Common myeloid progenitor, CD34-positive (primary cell): ENCODE results near the gene MKI67.

Experiments used
- CTCF ChIA-PET: fragments of 350-600 bp; sonication (Branson Sonifier 250); formaldehyde crosslinking; loops from one replicate; lab custom pipeline; 2021; ENCODE audit warnings: antibody characterized with exemption; lab: Charles Lee
- POLR2A ChIA-PET: fragments of 350-600 bp; sonication (Branson Sonifier 250); formaldehyde crosslinking; loops from one replicate; lab custom pipeline; 2021; ENCODE audit warnings: antibody characterized with exemption; lab: Charles Lee
- DNase-seq, 3 donors: peaks; one replicate each; pipeline versions ENCODE4 v3.0.0 to v3.0.0-alpha.2; 2013
- H3K27ac ChIP-seq, 2 experiments: 1 replicate in 1 of 2; 2 replicates in 1 of 2; pipeline ENCODE4 v1.7.0; 2013; ENCODE audit warnings: inconsistent platforms in 2 of 2, low read length in 2 of 2, mild to moderate bottlenecking in 2 of 2, low read depth in 1 of 2, moderate library complexity in 1 of 2; ENCODE audit not compliant: severe bottlenecking in 2 of 2, insufficient read depth in 1 of 2, poor library complexity in 1 of 2
- H3K27me3 ChIP-seq, 5 experiments: replicated peaks in 2 of 5; 1 replicate in 3 of 5; 2 replicates in 2 of 5; pipeline versions ENCODE4 v1.6.1 to v1.7.0; 2013; ENCODE audit warnings: low read length in 4 of 5, mild to moderate bottlenecking in 2 of 5, moderate library complexity in 2 of 5, inconsistent platforms in 1 of 5; ENCODE audit not compliant: insufficient read depth in 5 of 5, control insufficient read depth in 4 of 5
- H3K36me3 ChIP-seq, 4 experiments: 1 replicate in 2 of 4; 2 replicates in 2 of 4; pipeline versions ENCODE4 v1.6.1 to v1.7.0; 2013; ENCODE audit warnings: low read length in 3 of 4, control low read depth in 1 of 4, mild to moderate bottlenecking in 1 of 4; ENCODE audit not compliant: control insufficient read depth in 4 of 4, insufficient read depth in 4 of 4
- H3K4me1 ChIP-seq, 4 experiments: 1 replicate in 3 of 4; 2 replicates in 1 of 4; pipeline versions ENCODE4 v1.6.1 to v1.7.1; 2013; ENCODE audit warnings: low read length in 3 of 4, mild to moderate bottlenecking in 3 of 4, control low read depth in 1 of 4, inconsistent platforms in 1 of 4, moderate library complexity in 1 of 4; ENCODE audit not compliant: control insufficient read depth in 4 of 4, insufficient read depth in 4 of 4; ENCODE audit errors: control extremely low read depth in 1 of 4
- H3K4me3 ChIP-seq, 7 experiments: 1 replicate in 4 of 7; 2 replicates in 3 of 7; pipeline versions ENCODE4 v1.5.1 to v1.7.0; 2013; ENCODE audit warnings: mild to moderate bottlenecking in 7 of 7, low read length in 6 of 7, moderate library complexity in 6 of 7, inconsistent platforms in 2 of 7, low read depth in 2 of 7, control low read depth in 1 of 7; ENCODE audit not compliant: insufficient read depth in 4 of 7, control insufficient read depth in 1 of 7; ENCODE audit errors: extremely low read depth in 1 of 7
- H3K9me3 ChIP-seq, 5 experiments: 1 replicate in 4 of 5; 2 replicates in 1 of 5; pipeline versions ENCODE4 v1.6.1 to v1.7.1; 2013; ENCODE audit warnings: low read length in 4 of 5, mild to moderate bottlenecking in 2 of 5, inconsistent platforms in 1 of 5, low read depth in 1 of 5, moderate library complexity in 1 of 5; ENCODE audit not compliant: control insufficient read depth in 4 of 5, insufficient read depth in 2 of 5; ENCODE audit errors: control extremely low read depth in 1 of 5
- WGBS: methylation state at CpG from one replicate; pipeline ENCODE4 v1.1.5; 2013; ENCODE audit not compliant: insufficient coverage; 5-methylcytosine and 5-hydroxymethylcytosine counted together

MKI67 gene

DNA sequence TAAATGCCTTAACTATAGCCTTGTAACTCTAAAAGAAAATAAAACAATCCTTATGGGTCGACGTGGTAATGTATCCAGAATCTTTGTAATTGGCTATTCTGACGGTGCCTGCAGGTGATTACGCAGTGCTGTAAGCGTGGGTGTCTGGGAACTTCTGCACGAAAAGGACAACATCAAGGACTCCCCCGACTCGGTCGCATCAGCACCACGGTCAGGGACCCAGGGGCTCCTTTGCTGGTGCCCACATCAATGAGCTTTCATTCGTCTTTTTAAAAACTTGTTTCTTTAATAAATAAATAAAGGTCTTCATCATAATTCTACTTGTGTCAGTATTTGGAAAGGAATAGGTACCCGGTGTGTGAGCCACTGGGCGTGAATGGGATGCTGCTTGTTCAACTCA, 13.2 kb downstream of the MKI67 start:
- Histone ChIP-seq H3K36me3 (peaks cover 36 to 96% (median 70%) of the 10 kb centered on the region in 4 experiments), H3K4me3 (no peak overlapping the region), H3K4me1 (no peaks in the 10 kb centered on the region), H3K27me3 (no peaks in the 10 kb centered on the region), H3K27ac (no peak overlapping the region), H3K9me3 (no peaks in the 10 kb centered on the region)
- DNase-seq = no peak
- CTCF ChIA-PET = interaction anchor here (1.0 to 1.2 kb wide), 2 partner anchors 9 to 16 kb away, joined by 3 read pairs; no protein-coding TSS in a partner anchor
- WGBS = 98% methylated on average over 7 of the region's 13 CpGs
- POLR2A ChIA-PET = no interaction called here

DNA sequence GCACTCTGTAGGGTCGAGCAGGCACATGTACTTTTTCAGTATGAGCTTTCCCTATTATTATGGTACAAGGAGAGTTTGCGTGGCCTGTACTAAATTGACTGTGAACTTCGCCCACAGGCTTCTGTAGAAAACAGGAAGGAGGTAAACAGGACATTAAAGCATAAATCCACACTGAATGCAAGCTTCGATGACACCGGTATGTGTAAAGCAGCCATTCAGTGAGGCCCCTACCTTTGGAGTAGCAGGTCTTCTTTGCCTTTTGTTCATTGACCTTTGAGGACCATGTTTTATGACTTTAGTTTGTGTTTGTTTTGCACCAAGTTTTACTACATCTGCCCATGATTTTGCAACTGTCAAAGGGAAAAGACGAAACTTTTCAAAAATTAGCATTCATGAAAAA, 14.5 kb downstream of the MKI67 start:
- Histone ChIP-seq H3K27me3 (no peaks in the 10 kb centered on the region), H3K4me1 (no peaks in the 10 kb centered on the region), H3K4me3 (no peak overlapping the region), H3K27ac (no peak overlapping the region), H3K36me3 (peaks cover 40 to 100% (median 77%) of the 10 kb centered on the region in 4 experiments), H3K9me3 (no peaks in the 10 kb centered on the region)
- no peak for DNase-seq
- ChIA-PET POLR2A (no interaction called here), CTCF (interaction anchor here (2.0 kb wide), 1 partner anchor 37 kb away, joined by 6 read pairs; no protein-coding TSS in a partner anchor)
- 100% methylated on average over 3 of the region's 6 CpGs for WGBS

DNA sequence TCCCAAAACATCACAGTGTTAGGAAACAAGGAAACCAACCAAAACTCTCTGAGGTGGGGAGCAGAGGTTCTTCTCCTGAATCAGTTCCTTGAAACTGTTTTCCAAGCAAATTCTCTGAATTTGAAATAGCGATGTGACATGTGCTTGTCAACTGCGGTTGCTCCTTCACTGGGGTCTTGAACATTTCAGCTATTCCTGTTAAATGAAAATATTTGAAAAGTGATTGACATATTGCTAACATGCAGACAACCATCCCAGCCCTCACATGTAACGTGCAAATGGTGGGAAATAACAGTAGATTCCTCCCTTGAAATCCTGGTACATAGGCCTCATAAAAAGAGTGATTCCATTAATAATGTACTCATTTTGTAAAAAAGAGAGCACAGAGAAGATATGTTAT, 15.9 kb downstream of the MKI67 start:
- no peaks in the 10 kb centered on the region for H3K27me3 ChIP-seq
- CTCF ChIA-PET = interaction anchor here (1.6 to 2.0 kb wide), 2 partner anchors 39 to 62 kb away, joined by 3 to 6 read pairs; no protein-coding TSS in a partner anchor

DNA sequence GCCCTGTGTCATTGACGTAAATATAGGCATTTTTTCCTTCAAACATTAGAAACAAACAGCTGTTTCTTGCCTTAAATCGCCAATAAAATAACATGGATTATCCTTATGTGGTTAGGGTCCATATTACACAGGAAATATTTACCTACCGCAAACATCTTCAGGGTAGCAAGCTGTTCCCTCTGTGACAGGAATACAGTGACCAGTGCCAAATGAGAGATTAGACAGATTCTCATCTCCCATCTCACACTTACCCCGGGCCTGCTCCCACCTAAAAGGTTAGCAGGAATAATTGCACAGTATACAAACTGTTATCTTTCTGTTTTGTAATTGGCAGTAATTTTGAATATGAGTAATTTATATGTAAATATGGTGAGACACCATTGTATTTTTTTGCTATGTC, 16.5 kb downstream of the MKI67 start:
- Histone ChIP-seq H3K27me3 (no peaks in the 10 kb centered on the region), H3K4me1 (no peaks in the 10 kb centered on the region), H3K36me3 (peaks cover 40 to 100% (median 78%) of the 10 kb centered on the region in 4 experiments), H3K9me3 (no peaks in the 10 kb centered on the region), H3K4me3 (no peak overlapping the region), H3K27ac (no peak overlapping the region)
- no peak for DNase-seq
- 100% methylated on average over 2 of the region's 4 CpGs for WGBS
- ChIA-PET CTCF (interaction anchor here (1.6 kb wide), 1 partner anchor 61 kb away, joined by 3 read pairs; no protein-coding TSS in a partner anchor), POLR2A (no interaction called here)

More for the DNA sequence above, 15.9 kb downstream of the MKI67 start:
- WGBS = 94% methylated on average over 2 of the region's 3 CpGs
- POLR2A ChIA-PET = no interaction called here
- Histone ChIP-seq H3K9me3 (no peaks in the 10 kb centered on the region), H3K36me3 (peaks cover 43 to 100% (median 79%) of the 10 kb centered on the region in 4 experiments), H3K4me1 (no peaks in the 10 kb centered on the region), H3K27ac (no peak overlapping the region), H3K4me3 (no peak overlapping the region)
- DNase-seq = no peak

DNA sequence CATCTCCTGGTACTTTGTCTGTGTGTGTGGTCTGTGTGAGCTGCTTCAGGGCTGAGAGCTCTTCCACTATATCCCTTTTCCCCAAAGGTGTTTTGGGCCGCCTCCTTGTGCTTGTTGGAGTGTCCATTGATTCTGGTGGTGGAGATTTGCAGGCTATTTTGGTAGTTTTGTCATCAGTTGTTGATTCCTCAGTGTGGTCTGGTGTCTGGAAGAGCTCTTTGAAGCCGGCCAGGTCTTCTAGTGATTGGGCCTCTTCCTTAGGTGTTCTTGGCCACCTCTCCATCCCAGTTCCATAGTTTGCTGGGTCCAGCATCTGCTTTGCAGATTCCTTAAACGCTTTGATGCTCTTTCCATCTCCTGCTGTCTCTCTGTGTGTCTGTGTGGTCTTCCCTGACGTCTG, 20.8 kb downstream of the MKI67 start:
- ChIA-PET CTCF (interaction anchor here (0.9 to 1.3 kb wide), 2 partner anchors 10 to 44 kb away, joined by 3 read pairs; no protein-coding TSS in a partner anchor), POLR2A (no interaction called here)
- no peak for DNase-seq
- Histone ChIP-seq H3K36me3 (peaks cover 21 to 100% (median 72%) of the 10 kb centered on the region in 4 experiments), H3K27ac (no peak overlapping the region), H3K4me3 (no peak overlapping the region), H3K9me3 (no peaks in the 10 kb centered on the region), H3K27me3 (no peaks in the 10 kb centered on the region), H3K4me1 (no peaks in the 10 kb centered on the region)
- WGBS = 100% methylated on average over 4 of the region's 4 CpGs

DNA sequence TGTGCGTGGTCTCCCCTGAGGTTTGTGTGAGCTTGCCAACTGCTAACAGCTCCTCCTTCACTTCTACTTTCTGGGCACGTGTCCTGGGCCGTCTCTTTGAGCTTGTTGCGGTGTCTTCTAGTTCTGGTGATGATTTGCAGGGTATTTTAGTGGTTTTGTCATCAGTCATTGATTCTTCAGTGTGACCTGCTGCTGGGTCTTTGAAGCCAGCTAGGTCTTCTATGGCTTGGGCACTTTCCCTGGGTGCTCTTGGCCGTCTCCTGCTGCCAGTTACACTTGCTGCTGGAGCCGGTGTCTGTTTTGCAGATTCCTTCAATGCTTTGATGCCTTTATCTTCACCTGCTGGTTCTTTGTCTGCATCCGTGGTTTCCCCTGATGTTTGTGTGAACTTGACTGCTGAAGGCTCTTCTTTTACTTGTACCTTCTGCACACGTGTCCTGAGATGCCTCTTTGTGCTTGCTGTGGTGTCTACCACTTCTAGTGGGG, 23.0 kb downstream of the MKI67 start:
- WGBS = 98% methylated on average over 7 of the region's 8 CpGs
- ChIA-PET POLR2A (no interaction called here), CTCF (interaction anchor here (1.5 kb wide), 1 partner anchor 12 kb away, joined by 3 read pairs; no protein-coding TSS in a partner anchor)
- Histone ChIP-seq H3K4me3 (no peak overlapping the region), H3K36me3 (peaks cover 30 to 99% (median 66%) of the 10 kb centered on the region in 4 experiments), H3K27ac (no peak overlapping the region), H3K4me1 (no peaks in the 10 kb centered on the region), H3K27me3 (no peaks in the 10 kb centered on the region), H3K9me3 (no peaks in the 10 kb centered on the region)
- no peak for DNase-seq

DNA sequence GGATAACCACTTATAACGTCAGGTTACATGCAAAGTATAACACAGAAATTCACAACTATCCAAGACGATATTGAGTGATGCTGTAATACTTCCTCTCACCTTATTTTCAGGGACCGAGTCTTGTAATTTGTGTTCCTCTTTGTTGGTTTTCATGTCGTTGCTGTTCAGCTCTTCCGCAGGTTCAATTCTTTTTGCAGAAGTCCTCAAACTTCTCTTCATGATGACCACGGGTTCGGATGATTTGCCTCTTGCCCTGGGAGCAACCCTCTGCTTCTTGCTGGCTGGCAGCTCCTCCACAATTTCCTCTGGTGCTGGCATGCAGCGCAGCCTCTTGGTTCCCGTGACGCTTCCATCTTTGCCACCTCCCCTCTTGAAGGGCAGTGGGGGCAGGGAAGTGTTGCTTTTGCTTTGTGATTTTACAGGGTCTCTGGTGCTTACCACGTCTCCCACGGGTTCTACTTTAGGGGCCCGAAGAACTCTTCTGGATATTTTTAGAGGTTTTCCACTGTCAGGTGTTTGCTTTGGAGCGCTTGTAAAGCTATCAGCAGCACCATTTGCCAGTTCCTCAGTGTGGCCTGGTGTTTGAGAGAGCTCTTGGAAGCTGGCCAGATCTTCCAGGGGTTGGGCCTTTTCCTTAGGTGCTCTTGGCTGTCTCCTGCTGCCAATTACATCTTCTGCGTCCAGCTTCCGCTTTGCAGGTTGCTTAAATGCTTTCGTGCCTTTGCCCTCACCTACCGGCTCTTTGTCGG, 23.6 kb downstream of the MKI67 start:
- H3K27me3 ChIP-seq = no peaks in the 10 kb centered on the region
- 93% methylated on average over 14 of the region's 19 CpGs for WGBS
- H3K4me3 ChIP-seq = no peak overlapping the region
- ChIA-PET CTCF (interaction anchor here (1.5 kb wide), 1 partner anchor 13 kb away, joined by 3 read pairs; no protein-coding TSS in a partner anchor), POLR2A (no interaction called here)
- H3K27ac ChIP-seq = no peak overlapping the region
- no peaks in the 10 kb centered on the region for H3K9me3 ChIP-seq
- no peaks in the 10 kb centered on the region for H3K4me1 ChIP-seq
- peaks cover 27 to 99% (median 64%) of the 10 kb centered on the region in 4 experiments for H3K36me3 ChIP-seq
- no peak for DNase-seq
